Endothelial cell of umbilical vein (primary cell): ENCODE results near the gene CD44. TPM values are rescaled to one million over a fixed set of nuclear protein-coding genes. Genes with fewer than 3 reads are reported as not detected.

Experiments used
- BruUV-seq: library from RNA; stranded (reverse); fragments of 400-500 nt; replicated peaks from 2 replicates; lab custom pipeline; 2021; lab: Mats Ljungman, UMichigan
- CTCF ChIA-PET: fragments of 300-600, 350-600 bp; sonication (Branson Sonifier 250); formaldehyde crosslinking; loops from one replicate; lab custom pipeline; 2021; ENCODE audit warnings: antibody characterized with exemption, inconsistent platforms; lab: Charles Lee
- POLR2A ChIA-PET: fragments of 300-600, 350-600 bp; sonication (Branson Sonifier 250); formaldehyde crosslinking; loops from one replicate; lab custom pipeline; 2021; ENCODE audit warnings: antibody characterized with exemption, inconsistent platforms; lab: Charles Lee
- DNase-seq: peaks from one replicate; pipeline ENCODE4 v3.0.0-alpha.2; 2011; ENCODE audit warnings: low read depth, low spot score
- FAIRE-seq: peaks from 2 replicates; lab custom pipeline; 2011; peaks lifted over from hg19 to GRCh38; lab: Jason Lieb, UNC
- H2AFZ ChIP-seq: 2 replicates; pipeline ENCODE4 v1.6.0; 2012; ENCODE audit warnings: low read depth, low read length, control low read depth, inconsistent platforms
- H3K27ac ChIP-seq: 2 replicates; pipeline ENCODE4 v1.5.1; 2011; ENCODE audit warnings: low read depth, mild to moderate bottlenecking, control low read depth, low read length, moderate library complexity; ENCODE audit not compliant: insufficient read depth
- H3K27me3 ChIP-seq, 2 experiments: 2 replicates each; pipeline versions ENCODE4 v1.6.0 to v1.6.1; 2011; ENCODE audit warnings: low read length in 2 of 2, mixed read lengths in 1 of 2; ENCODE audit not compliant: control insufficient read depth in 2 of 2, insufficient read depth in 2 of 2
- H3K36me3 ChIP-seq, 2 experiments: 2 replicates in 1 of 2; 3 replicates in 1 of 2; pipeline ENCODE4 v1.5.1; 2011; ENCODE audit warnings: low read length in 2 of 2, mild to moderate bottlenecking in 1 of 2, moderate library complexity in 1 of 2; ENCODE audit not compliant: control insufficient read depth in 2 of 2, insufficient read depth in 2 of 2; ENCODE audit errors: extremely low read depth in 1 of 2
- H3K4me1 ChIP-seq: 3 replicates; pipeline ENCODE4 v1.5.1; 2011; ENCODE audit warnings: mild to moderate bottlenecking, low read length; ENCODE audit not compliant: control insufficient read depth, insufficient read depth; ENCODE audit errors: extremely low read depth
- H3K4me2 ChIP-seq: 2 replicates; pipeline ENCODE4 v1.6.1; 2011; ENCODE audit warnings: low read length, control low read depth, mixed read lengths; ENCODE audit not compliant: insufficient read depth
- H3K4me3 ChIP-seq, 3 experiments: fragments of 200-600 bp in 1 of 3; sonication (generic), shearing (Covaris generic) in 1 of 3; replicated peaks in 1 of 3; 2 replicates each; pipeline ENCODE4 v1.5.1; 2011 to 2016; ENCODE audit warnings: control low read depth in 3 of 3, low read length in 3 of 3, mild to moderate bottlenecking in 2 of 3, inconsistent platforms in 1 of 3, low read depth in 1 of 3, moderate library complexity in 1 of 3; ENCODE audit not compliant: insufficient read depth in 1 of 3
- H3K79me2 ChIP-seq: 2 replicates; pipeline ENCODE4 v1.6.0; 2012; ENCODE audit warnings: low read length, inconsistent platforms; ENCODE audit not compliant: control insufficient read depth, insufficient read depth
- H3K9ac ChIP-seq: replicated peaks from 2 replicates; pipeline ENCODE3; 2011; ENCODE audit warnings: low read length, control low read depth; ENCODE audit not compliant: insufficient read depth; ENCODE audit errors: extremely low read depth
- H3K9me1 ChIP-seq: replicated peaks from 3 replicates; pipeline ENCODE4 v1.6.0; 2011; ENCODE audit warnings: mild to moderate bottlenecking, low read length; ENCODE audit not compliant: control insufficient read depth, insufficient read depth; ENCODE audit errors: extremely low read depth
- H3K9me3 ChIP-seq: replicated peaks from 2 replicates; pipeline ENCODE4 v1.5.1; 2012; ENCODE audit warnings: low read length, inconsistent platforms; ENCODE audit not compliant: control insufficient read depth, insufficient read depth
- H4K20me1 ChIP-seq: replicated peaks from 2 replicates; pipeline ENCODE3; 2011; ENCODE audit warnings: mild to moderate bottlenecking, low read length; ENCODE audit not compliant: control insufficient read depth, insufficient read depth; ENCODE audit errors: extremely low read depth
- CTCF ChIP-seq, 2 donors: IDR thresholded peaks; 1 replicate in 1 of 2; 2 replicates in 1 of 2; pipeline ENCODE4 v1.5.1; 2011; ENCODE audit warnings: low read length in 2 of 2, mild to moderate bottlenecking in 2 of 2, moderate library complexity in 2 of 2, control low read depth in 1 of 2, inconsistent platforms in 1 of 2, low read depth in 1 of 2; ENCODE audit not compliant: insufficient read depth in 1 of 2; ENCODE audit errors: extremely low read depth in 1 of 2
- EZH2 ChIP-seq: IDR thresholded peaks from 2 replicates; pipeline ENCODE4 v1.6.1; 2012; ENCODE audit warnings: borderline replicate concordance, low read depth, mild to moderate bottlenecking, moderate library complexity, low read length, inconsistent platforms; ENCODE audit not compliant: severe bottlenecking
- FOS ChIP-seq: IDR thresholded peaks from 2 replicates; pipeline ENCODE4 v1.6.1; 2011; ENCODE audit warnings: mild to moderate bottlenecking, low read length, moderate library complexity, borderline replicate concordance; ENCODE audit not compliant: insufficient read depth
- GATA2 ChIP-seq: IDR thresholded peaks from 2 replicates; pipeline ENCODE4 v1.7.0; 2011; ENCODE audit warnings: low read depth, mild to moderate bottlenecking, moderate library complexity, mixed read lengths, low read length; ENCODE audit not compliant: insufficient read length, insufficient read depth
- JUN ChIP-seq: IDR thresholded peaks from 2 replicates; pipeline ENCODE4 v1.6.1; 2011; ENCODE audit warnings: borderline replicate concordance, low read depth; ENCODE audit not compliant: insufficient read length, insufficient read depth
- MYC ChIP-seq: IDR thresholded peaks from one replicate; pipeline ENCODE4 v1.6.1; 2011; ENCODE audit warnings: mild to moderate bottlenecking, low read depth, low read length
- POLR2A ChIP-seq: IDR thresholded peaks from 2 replicates; pipeline ENCODE4 v1.6.1; 2012; ENCODE audit warnings: low read depth, mild to moderate bottlenecking, control low read depth, low read length
- POLR2AphosphoS5 ChIP-seq: IDR thresholded peaks from 2 replicates; pipeline ENCODE4 v1.6.1; 2012; ENCODE audit warnings: low read depth, mild to moderate bottlenecking, control low read depth, low read length, moderate library complexity; ENCODE audit not compliant: insufficient read depth
- dilution Hi-C: fragments of 300-500 bp; cut with MboI; formaldehyde crosslinking; loops from one replicate; pipeline ENCODE4 v1.15.0; 2019; ENCODE audit warnings: low sequenced_read_pairs; ENCODE audit not compliant: extremely low pct_ligation_motif_present
- intact Hi-C: fragments of 100-400 bp; cut with micrococcal nuclease; formaldehyde crosslinking; loops from one replicate; pipeline ENCODE4 v1.10.0; 2022
- polyA plus RNA-seq, 4 experiments: library from polyadenylated mRNA; depleted of rRNA in 3 of 4; stranded (reverse) in 3 of 4; unstranded in 1 of 4; fragments of >200 nt; gene quantifications; 2 replicates each; pipeline versions ENCODE4 v1.2.1 to v1.2.3, GENCODE V29; 2011 to 2012; ENCODE audit warnings: missing spikeins in 1 of 4
- total RNA-seq: library from RNA; stranded (reverse); gene quantifications from 2 replicates; pipeline ENCODE4 v1.2.3, GENCODE V29; 2021
- TF ChIP-seq, protein P1 (sequence below): IDR thresholded peaks from 2 replicates; pipeline ENCODE4 v1.6.1; 2011; ENCODE audit not compliant: insufficient read depth, insufficient read length

The CD44 gene
- total and polyA plus RNA-seq, 2 donors (not counting 3 experiments of a cell fraction or from before 2014, with no cell fraction given): 25.5 to 26.3 TPM

GRCh38 chr11:35098855-35099254 lies 40.1 kb upstream of the CD44 start:
- Histone ChIP-seq H3K9ac (no peak overlapping the region), H3K4me2 (no peak overlapping the region), H3K36me3 (no peaks in the 10 kb centered on the region), H3K27ac (no peak overlapping the region), H3K9me1 (no peaks in the 10 kb centered on the region), H3K9me3 (no peaks in the 10 kb centered on the region), H3K4me3 (no peak overlapping the region), H4K20me1 (no peaks in the 10 kb centered on the region), H3K4me1 (no peaks in the 10 kb centered on the region), H3K79me2 (no peaks in the 10 kb centered on the region), H3K27me3 (no peaks in the 10 kb centered on the region), H2AFZ (no peak overlapping the region)
- FAIRE-seq: no peak
- ChIA-PET POLR2A (no interaction called here), CTCF (no interaction called here)
- dilution Hi-C loops (no loop called here), intact Hi-C loops (no loop called here)
- no peak for TF ChIP-seq POLR2AphosphoS5
- TF ChIP-seq EZH2: no peak
- TF ChIP-seq JUN: no peak
- no peak for TF ChIP-seq POLR2A
- no peak for TF ChIP-seq CTCF (IDR thresholded peaks at IDR 0.05; ENCODE audit: extremely low read depth in 1 of 2, insufficient read depth in 1 of 2, low read depth in 1 of 2, low read length in 2 of 2)
- TF ChIP-seq, protein P1, sequence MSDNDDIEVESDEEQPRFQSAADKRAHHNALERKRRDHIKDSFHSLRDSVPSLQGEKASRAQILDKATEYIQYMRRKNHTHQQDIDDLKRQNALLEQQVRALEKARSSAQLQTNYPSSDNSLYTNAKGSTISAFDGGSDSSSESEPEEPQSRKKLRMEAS: no peak
- TF ChIP-seq MYC: no peak
- TF ChIP-seq FOS: no peak
- TF ChIP-seq GATA2: no peak
- DNase-seq: no peak
- no TSS peak for BruUV-seq
